IPS-20b (cell line): ENCODE results near the gene NOP9.

Source experiments
- H3K27ac ChIP-seq: one replicate; pipeline ENCODE4 v1.5.1; 2013; ENCODE audit warnings: low read length
- H3K27me3 ChIP-seq: 2 replicates; pipeline ENCODE4 v1.6.1; 2013; ENCODE audit warnings: mild to moderate bottlenecking, low read length, inconsistent platforms; ENCODE audit not compliant: insufficient read depth
- H3K36me3 ChIP-seq: 2 replicates; pipeline ENCODE4 v1.6.1; 2013; ENCODE audit warnings: low read depth, mild to moderate bottlenecking, inconsistent platforms, low read length, moderate library complexity; ENCODE audit not compliant: insufficient read depth
- H3K4me1 ChIP-seq: 2 replicates; pipeline ENCODE4 v1.6.1; 2013; ENCODE audit warnings: mild to moderate bottlenecking, control low read depth, inconsistent platforms, low read length, moderate library complexity; ENCODE audit not compliant: insufficient read depth
- H3K4me3 ChIP-seq: 2 replicates; pipeline ENCODE4 v1.5.1; 2013; ENCODE audit warnings: mild to moderate bottlenecking, low read length, inconsistent platforms
- H3K9ac ChIP-seq: 2 replicates; pipeline ENCODE4 v1.6.1; 2013; ENCODE audit warnings: low read depth, mild to moderate bottlenecking, inconsistent platforms, low read length, moderate library complexity
- H3K9me3 ChIP-seq: 2 replicates; pipeline ENCODE4 v1.6.1; 2013; ENCODE audit warnings: mild to moderate bottlenecking, low read depth, low read length, inconsistent platforms; ENCODE audit not compliant: insufficient read depth

NOP9 gene

GRCh38 chr14:24289649-24290280, 9.9 kb upstream of the NOP9 start:
- no peak overlapping the region for H3K9ac ChIP-seq
- H3K9me3 ChIP-seq: no peaks in the 10 kb centered on the region
- no peak overlapping the region for H3K4me3 ChIP-seq
- H3K36me3 ChIP-seq: peaks cover 17% of the 10 kb centered on the region
- no peaks in the 10 kb centered on the region for H3K27me3 ChIP-seq
- H3K27ac ChIP-seq: no peak overlapping the region
- no peaks in the 10 kb centered on the region for H3K4me1 ChIP-seq

GRCh38 chr14:24290746-24291145, 8.9 kb upstream of the NOP9 start:
- no peak overlapping the region for H3K4me3 ChIP-seq
- H3K9ac ChIP-seq: no peak overlapping the region
- no peaks in the 10 kb centered on the region for H3K27me3 ChIP-seq
- H3K4me1 ChIP-seq: no peaks in the 10 kb centered on the region
- no peak overlapping the region for H3K27ac ChIP-seq
- peaks cover 24% of the 10 kb centered on the region for H3K36me3 ChIP-seq
- no peaks in the 10 kb centered on the region for H3K9me3 ChIP-seq

- Histone ChIP-seq H3K36me3 (peaks cover 31% of the 10 kb centered on the region), H3K27ac (no peak overlapping the region), H3K4me1 (no peaks in the 10 kb centered on the region)
Measured at GRCh38 chr14:24291446-24292117, 8.1 kb upstream of the NOP9 start.

GRCh38 chr14:24292118-24292807, 7.4 kb upstream of the NOP9 start:
- Histone ChIP-seq H3K4me1 (no peaks in the 10 kb centered on the region), H3K9ac (no peak overlapping the region), H3K27me3 (no peaks in the 10 kb centered on the region), H3K36me3 (peaks cover 31% of the 10 kb centered on the region), H3K9me3 (no peaks in the 10 kb centered on the region), H3K4me3 (no peak overlapping the region), H3K27ac (no peak overlapping the region)

More at GRCh38 chr14:24291446-24292117, 8.1 kb upstream of the NOP9 start:
- Histone ChIP-seq H3K4me3 (no peak overlapping the region), H3K27me3 (no peaks in the 10 kb centered on the region), H3K9me3 (no peaks in the 10 kb centered on the region), H3K9ac (no peak overlapping the region)

GRCh38 chr14:24293525-24293924, 6.1 kb upstream of the NOP9 start:
- Histone ChIP-seq H3K36me3 (peaks cover 31% of the 10 kb centered on the region), H3K27ac (no peak overlapping the region), H3K9me3 (no peaks in the 10 kb centered on the region), H3K9ac (no peak overlapping the region), H3K4me3 (no peak overlapping the region), H3K27me3 (no peaks in the 10 kb centered on the region), H3K4me1 (no peaks in the 10 kb centered on the region)

- no peak overlapping the region for H3K9ac ChIP-seq
- no peaks in the 10 kb centered on the region for H3K27me3 ChIP-seq
- no peak overlapping the region for H3K27ac ChIP-seq
- peaks cover 32% of the 10 kb centered on the region for H3K36me3 ChIP-seq
- H3K9me3 ChIP-seq: no peaks in the 10 kb centered on the region
- H3K4me3 ChIP-seq: no peak overlapping the region
- 0 out of 2 replicates have a peak, but pooled peaks cover 3% of the 10 kb centered on the region for H3K4me1 ChIP-seq
Measured at GRCh38 chr14:24296341-24297157, 3.1 kb upstream of the NOP9 start.

GRCh38 chr14:24297190-24297964, 2.3 kb upstream of the NOP9 start:
- Histone ChIP-seq H3K9me3 (no peaks in the 10 kb centered on the region), H3K27me3 (no peaks in the 10 kb centered on the region), H3K4me3 (no peak overlapping the region), H3K36me3 (peaks cover 33% of the 10 kb centered on the region), H3K27ac (no peak overlapping the region), H3K4me1 (0 out of 2 replicates have a peak, but pooled peaks cover 3% of the 10 kb centered on the region), H3K9ac (no peak overlapping the region)

GRCh38 chr14:24298892-24299254, 777 bp upstream of the NOP9 start:
- H3K9me3 ChIP-seq: no peaks in the 10 kb centered on the region
- peak overlapping the region; percentile 91 for H3K4me3 ChIP-seq
- 0 out of 2 replicates have a peak, but pooled peaks cover 3% of the 10 kb centered on the region for H3K4me1 ChIP-seq
- peaks cover 42% of the 10 kb centered on the region for H3K36me3 ChIP-seq
- no peak overlapping the region for H3K27ac ChIP-seq
- peak overlapping the region; percentile 78 for H3K9ac ChIP-seq
- H3K27me3 ChIP-seq: no peaks in the 10 kb centered on the region

- H3K4me3 ChIP-seq: peak overlapping the region; percentile 91
- H3K27ac ChIP-seq: peak overlapping the region; percentile 25
- H3K4me1 ChIP-seq: 0 out of 2 replicates have a peak, but pooled peaks cover 3% of the 10 kb centered on the region
- no peaks in the 10 kb centered on the region for H3K9me3 ChIP-seq
- peaks cover 54% of the 10 kb centered on the region for H3K36me3 ChIP-seq
- H3K9ac ChIP-seq: peak overlapping the region; percentile 78
- no peaks in the 10 kb centered on the region for H3K27me3 ChIP-seq
Measured at GRCh38 chr14:24300326-24300980, 803 bp downstream of the NOP9 start.

GRCh38 chr14:24304019-24304387, 4.4 kb downstream of the NOP9 start:
- Histone ChIP-seq H3K27ac (no peak overlapping the region), H3K27me3 (no peaks in the 10 kb centered on the region), H3K9ac (no peak overlapping the region), H3K36me3 (peaks cover 70% of the 10 kb centered on the region), H3K4me3 (no peak overlapping the region), H3K4me1 (0 out of 2 replicates have a peak, but pooled peaks cover 3% of the 10 kb centered on the region), H3K9me3 (no peaks in the 10 kb centered on the region)
